GM19452 (cell line): Measurements from ENCODE around the gene SPDYE4.

ENCODE experiments used
- ATAC-seq: cut with Tn5 transposase; IDR thresholded peaks from one replicate; pipeline ENCODE4 v1.9.1; 2021; ENCODE audit not compliant: unreplicated experiment

SPDYE4 gene

DNA sequence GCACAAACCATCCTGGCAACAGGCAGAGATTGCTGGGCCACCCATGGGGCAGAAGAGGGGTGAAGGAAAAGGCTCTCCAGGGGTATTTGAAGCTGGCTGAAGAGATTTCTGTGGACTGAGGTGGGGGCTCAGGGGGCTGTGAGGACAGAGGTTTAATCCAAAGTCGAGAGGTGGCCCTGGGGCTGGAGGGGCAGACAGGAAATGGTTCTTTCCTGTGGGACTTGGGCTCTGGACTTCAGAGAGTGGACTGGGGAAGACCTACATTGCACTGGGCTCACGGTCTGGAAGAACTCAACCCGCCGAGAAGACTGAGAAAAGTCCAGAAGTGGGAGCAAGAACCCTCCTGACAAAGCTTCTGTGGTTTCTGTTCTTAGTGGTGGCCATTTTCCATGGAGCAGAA is 16.6 kb downstream of the SPDYE4 start:
- ATAC-seq: no peak

- ATAC-seq: no peak
Measured at GRCh38 chr17:8741366-8741765, 17.0 kb downstream of the SPDYE4 start.

- no peak for ATAC-seq
Measured at GRCh38 chr17:8740486-8740885, 17.9 kb downstream of the SPDYE4 start.

- ATAC-seq: no peak
Measured at GRCh38 chr17:8739097-8739496, 19.2 kb downstream of the SPDYE4 start.

GRCh38 chr17:8736796-8737195 is 21.6 kb downstream of the SPDYE4 start:
- no peak for ATAC-seq

GRCh38 chr17:8736362-8736761 is 22.0 kb downstream of the SPDYE4 start:
- ATAC-seq: no peak

- no peak for ATAC-seq
Measured at GRCh38 chr17:8735336-8735939, 22.9 kb downstream of the SPDYE4 start.

DNA sequence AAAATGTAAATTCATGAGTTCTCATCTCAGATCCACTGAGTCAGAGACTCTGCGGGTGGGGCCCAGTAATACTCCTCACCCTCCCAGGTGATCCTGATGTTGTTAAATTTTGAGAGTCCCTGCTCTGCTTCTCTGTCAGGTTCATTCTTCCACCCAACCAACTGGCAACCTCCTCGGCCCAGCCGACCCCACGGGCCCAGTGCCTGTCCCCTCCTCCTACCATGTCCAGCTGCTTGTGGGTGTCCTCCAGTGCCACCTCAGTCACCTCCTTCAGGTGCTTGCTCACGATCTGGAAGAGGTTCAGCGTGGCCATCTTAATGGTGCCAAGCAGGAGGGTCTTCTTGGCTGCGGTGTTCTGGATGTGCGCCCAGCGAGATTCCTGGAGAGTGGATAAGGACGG is 23.5 kb downstream of the SPDYE4 start:
- no peak for ATAC-seq

GRCh38 chr17:8732406-8733085 is 25.8 kb downstream of the SPDYE4 start:
- no peak for ATAC-seq

GRCh38 chr17:8729860-8730259 is 28.5 kb downstream of the SPDYE4 start:
- ATAC-seq: no peak

DNA sequence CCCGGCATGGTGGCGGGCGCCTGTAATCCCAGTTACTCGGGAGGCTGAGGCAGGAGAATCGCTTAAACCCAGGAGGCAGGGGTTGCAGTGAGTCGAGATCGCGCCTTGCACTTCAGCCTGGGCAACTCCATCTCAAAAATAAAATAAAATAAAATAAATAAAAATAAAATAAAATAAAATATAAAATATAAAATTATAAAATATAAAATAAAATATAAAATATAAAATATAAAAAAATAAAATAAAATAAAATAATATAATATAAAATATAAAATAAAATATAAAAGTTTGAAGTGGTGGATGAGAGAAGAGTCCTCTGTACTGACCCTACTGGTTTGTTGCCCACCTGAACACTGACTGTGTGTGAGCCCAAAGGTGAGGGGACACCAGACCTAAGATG is 28.9 kb downstream of the SPDYE4 start:
- ATAC-seq: no peak

DNA sequence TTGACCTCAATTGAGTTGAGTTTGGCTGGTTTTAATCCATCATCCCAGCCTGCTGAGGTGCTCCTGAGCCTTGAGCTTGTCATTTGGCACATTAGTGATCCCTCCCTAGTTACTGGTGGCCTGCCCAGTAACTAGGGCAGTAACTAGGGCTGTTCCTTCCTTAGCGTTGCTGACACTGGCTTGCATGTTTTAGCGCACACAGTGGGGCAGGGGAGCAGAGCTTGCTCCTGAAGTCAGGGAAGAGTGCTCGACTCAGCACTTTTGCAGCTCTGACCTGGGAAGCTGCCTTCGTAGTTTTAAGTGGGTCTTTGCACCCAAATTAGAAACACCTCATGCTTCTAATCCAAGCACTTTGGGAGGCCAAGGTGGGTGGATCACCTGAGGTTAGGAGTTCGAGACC is 29.4 kb downstream of the SPDYE4 start:
- no peak for ATAC-seq

- no peak for ATAC-seq
Measured at GRCh38 chr17:8728251-8728938, 30.0 kb downstream of the SPDYE4 start.

- no peak for ATAC-seq
Measured at GRCh38 chr17:8726941-8727555, 31.3 kb downstream of the SPDYE4 start.

DNA sequence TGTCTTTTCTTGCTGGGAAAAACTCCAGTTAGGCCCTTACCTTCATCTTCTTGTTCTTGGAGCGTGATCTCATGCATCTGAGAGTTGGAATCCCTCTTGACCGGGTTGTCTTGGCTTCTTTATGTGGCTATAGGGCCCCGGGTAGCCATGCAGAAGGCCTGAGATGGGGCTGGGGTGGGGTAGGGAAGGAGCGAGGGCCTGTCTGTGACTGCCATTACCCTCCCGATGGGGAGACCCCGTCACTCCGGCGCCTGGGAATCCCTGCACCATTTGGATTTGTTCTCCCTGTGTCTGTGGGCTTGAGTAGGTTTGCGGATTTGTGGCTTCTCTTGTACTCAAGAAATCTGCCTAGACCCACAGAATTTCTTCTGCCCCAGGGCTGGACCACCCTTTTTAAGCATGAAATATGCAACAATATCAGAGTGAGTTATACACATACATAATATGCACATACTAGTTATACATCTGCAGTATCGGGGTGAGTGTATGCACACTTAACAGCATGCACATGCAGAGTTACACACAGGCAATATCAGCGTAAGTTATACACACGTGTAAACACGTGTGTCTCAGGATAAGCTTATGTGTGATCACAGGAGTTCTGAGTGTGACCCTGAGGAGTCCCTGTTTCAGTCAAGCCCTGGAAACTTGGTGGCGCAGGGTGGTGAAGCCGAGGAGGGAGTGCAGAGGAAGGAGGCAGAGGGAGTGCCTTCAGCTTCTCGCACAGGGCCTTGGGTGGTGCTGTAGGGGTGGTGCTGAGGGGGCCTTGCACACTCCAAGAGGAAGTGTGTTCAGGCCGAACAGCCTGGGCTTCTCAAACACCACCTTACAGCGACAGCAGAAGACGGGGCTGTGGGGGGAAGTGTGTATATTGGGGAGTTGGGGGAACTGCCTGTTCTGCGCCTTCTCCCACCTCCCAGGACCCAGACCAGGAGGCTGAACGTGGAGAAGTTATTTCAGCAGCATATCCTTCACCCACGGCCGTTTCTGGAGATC is 32.2 kb downstream of the SPDYE4 start:
- ATAC-seq: no peak

GRCh38 chr17:8724451-8724850 is 33.9 kb downstream of the SPDYE4 start:
- no peak for ATAC-seq

DNA sequence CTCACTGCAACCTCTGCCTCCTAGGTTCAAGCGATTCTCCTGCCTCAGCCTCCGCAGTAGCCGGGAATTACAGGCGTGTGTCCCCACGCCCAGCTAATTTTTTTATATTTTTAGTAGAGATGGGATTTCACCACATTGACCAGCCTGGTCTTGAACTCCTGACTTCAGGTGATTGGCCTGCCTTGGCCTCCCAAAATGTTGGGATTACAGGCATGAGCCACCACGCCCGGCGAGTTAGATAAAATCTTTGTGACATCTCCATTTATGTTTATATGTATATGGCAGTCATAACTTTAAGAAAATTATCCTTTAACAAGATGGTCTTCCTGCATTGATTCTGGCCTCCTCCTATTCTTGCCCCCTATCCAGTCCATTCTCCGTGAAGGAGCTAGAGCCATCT is 37.8 kb downstream of the SPDYE4 start:
- no peak for ATAC-seq

DNA sequence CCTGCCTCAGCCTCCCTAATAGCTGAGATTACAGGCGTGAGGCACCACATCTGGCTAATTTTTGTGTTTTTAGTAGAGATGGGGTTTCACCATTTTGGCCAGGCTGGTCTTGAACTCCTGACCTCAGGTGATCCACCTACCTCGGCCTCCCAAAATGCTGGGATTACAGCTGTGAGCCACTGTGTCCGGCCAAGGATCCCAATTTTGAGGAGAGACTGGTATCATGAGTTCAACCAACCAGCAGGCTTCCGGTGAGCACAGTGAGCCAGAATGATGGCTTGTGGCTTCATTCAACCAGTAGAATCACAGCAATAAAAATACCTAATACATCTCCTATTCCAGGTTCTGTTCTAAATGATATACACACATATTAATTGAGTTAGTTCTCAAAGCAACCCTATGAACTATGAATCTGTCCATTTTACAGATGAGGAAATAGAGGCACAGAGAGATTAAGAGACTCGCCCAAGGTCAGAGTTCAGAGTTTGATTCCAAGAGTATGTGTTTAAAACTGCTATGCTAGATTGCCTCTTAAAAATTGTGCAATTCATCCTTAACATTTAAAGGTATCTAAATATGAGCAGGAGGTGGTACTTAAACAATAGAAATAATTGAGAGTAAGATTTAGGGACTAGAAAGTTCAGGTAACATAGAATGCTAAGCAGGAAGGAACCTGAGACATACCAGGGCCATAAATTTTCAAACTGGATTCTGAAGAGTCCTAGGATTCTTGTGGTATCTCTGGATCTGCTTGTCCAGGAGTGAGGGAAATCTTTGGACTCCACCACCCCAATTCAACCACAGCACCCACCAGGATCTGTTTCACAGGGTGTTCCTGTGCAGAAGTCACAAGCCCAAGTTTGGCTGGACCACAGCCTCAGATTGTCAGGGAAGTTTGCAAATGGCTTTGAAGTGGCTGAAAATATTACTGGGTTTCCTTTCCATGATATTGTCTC is 38.8 kb downstream of the SPDYE4 start:
- no peak for ATAC-seq

- no peak for ATAC-seq
Measured at GRCh38 chr17:8718001-8718563, 40.3 kb downstream of the SPDYE4 start.
